IMR-90 (cell line): ENCODE results near the gene TIMM44. TPM values are rescaled to one million over a fixed set of nuclear protein-coding genes. Genes with fewer than 3 reads are reported as not detected.

Experiments used
- ATAC-seq: fragments of 200-7000 bp; cut with Tn5 transposase; 2 replicates; pipeline ENCODE4 v1.9.1; 2020; ENCODE audit warnings: low read depth, mild to moderate bottlenecking, moderate library complexity
- BruUV-seq: library from RNA; stranded (reverse); fragments of 400-500 nt; replicated peaks from 2 replicates; lab custom pipeline; 2021; lab: Mats Ljungman, UMichigan
- CTCF ChIA-PET: fragments of 300-600 bp; formaldehyde crosslinking; extraction: SDS; loops from one replicate; lab custom pipeline; 2021; ENCODE audit warnings: antibody characterized with exemption; lab: Yijun Ruan, JAX
- POLR2A ChIA-PET: fragments of 300-600 bp; sonication (Branson Sonifier 250); formaldehyde crosslinking; loops from one replicate; lab custom pipeline; 2022; ENCODE audit warnings: antibody characterized with exemption; ENCODE audit not compliant: unreplicated experiment; lab: Charles Lee
- DNase-seq: peaks from one replicate; pipeline ENCODE4 v3.0.0; 2013
- H2AFZ ChIP-seq: replicated peaks from 2 replicates; pipeline ENCODE3; 2013; ENCODE audit warnings: low read length, mild to moderate bottlenecking; ENCODE audit not compliant: poor library complexity
- H2AK5ac ChIP-seq: 2 replicates; pipeline ENCODE4 v1.6.1; 2013; ENCODE audit warnings: low read depth, low read length, inconsistent platforms
- H2AK9ac ChIP-seq: replicated peaks from 2 replicates; pipeline ENCODE3; 2013; ENCODE audit warnings: mild to moderate bottlenecking, low read depth, low read length, moderate library complexity; ENCODE audit not compliant: poor library complexity
- H2BK120ac ChIP-seq: 2 replicates; pipeline ENCODE4 v1.6.1; 2013; ENCODE audit warnings: low read depth, low read length, inconsistent platforms
- H2BK15ac ChIP-seq: 3 replicates; pipeline ENCODE4 v1.6.1; 2013; ENCODE audit warnings: low read depth, low read length, inconsistent platforms
- H2BK20ac ChIP-seq: 2 replicates; pipeline ENCODE4 v1.6.1; 2013; ENCODE audit warnings: low read depth, mild to moderate bottlenecking, inconsistent platforms, low read length, moderate library complexity
- H2BK5ac ChIP-seq: 2 replicates; pipeline ENCODE4 v1.6.1; 2013; ENCODE audit warnings: mild to moderate bottlenecking, low read depth, low read length, inconsistent platforms; ENCODE audit not compliant: poor library complexity, severe bottlenecking
- H3K14ac ChIP-seq: replicated peaks from 2 replicates; pipeline ENCODE4 v1.6.1; 2013; ENCODE audit warnings: low read depth, low read length, inconsistent platforms
- H3K18ac ChIP-seq: 2 replicates; pipeline ENCODE4 v1.6.1; 2013; ENCODE audit warnings: low read depth, low read length, control low read depth
- H3K23ac ChIP-seq: 2 replicates; pipeline ENCODE4 v1.6.1; 2013; ENCODE audit warnings: low read depth, low read length, inconsistent platforms
- H3K27ac ChIP-seq: 2 replicates; pipeline ENCODE4 v1.5.1; 2013; ENCODE audit warnings: mild to moderate bottlenecking, control low read depth, low read length; ENCODE audit not compliant: insufficient read depth
- H3K27me3 ChIP-seq: 2 replicates; pipeline ENCODE4 v1.6.1; 2013; ENCODE audit warnings: low read length; ENCODE audit not compliant: control insufficient read depth, insufficient read depth
- H3K36me3 ChIP-seq: 2 replicates; pipeline ENCODE4 v1.6.1; 2013; ENCODE audit warnings: low read length, mixed read lengths; ENCODE audit not compliant: control insufficient read depth, insufficient read depth
- H3K4ac ChIP-seq: 2 replicates; pipeline ENCODE4 v1.6.1; 2013; ENCODE audit warnings: low read depth, low read length, inconsistent platforms
- H3K4me1 ChIP-seq: 2 replicates; pipeline ENCODE4 v1.6.1; 2013; ENCODE audit warnings: low read length, mixed read lengths; ENCODE audit not compliant: control insufficient read depth, insufficient read depth
- H3K4me2 ChIP-seq: 2 replicates; pipeline ENCODE4 v1.6.1; 2013; ENCODE audit warnings: low read depth, mild to moderate bottlenecking, control low read depth, low read length, moderate library complexity
- H3K4me3 ChIP-seq: 2 replicates; pipeline ENCODE4 v1.5.1; 2013; ENCODE audit warnings: low read depth, mild to moderate bottlenecking, control low read depth, low read length, moderate library complexity; ENCODE audit not compliant: insufficient read depth
- H3K56ac ChIP-seq: 2 replicates; pipeline ENCODE4 v1.6.1; 2013; ENCODE audit warnings: low read length, inconsistent platforms; ENCODE audit not compliant: insufficient read depth; ENCODE audit errors: extremely low read depth
- H3K79me1 ChIP-seq, 2 experiments: 2 replicates each; pipeline ENCODE4 v1.6.1; 2013; ENCODE audit warnings: low read length in 2 of 2, inconsistent platforms in 1 of 2, low read depth in 1 of 2
- H3K9ac ChIP-seq: 2 replicates; pipeline ENCODE4 v1.6.1; 2013; ENCODE audit warnings: low read depth, low read length, control low read depth
- H3K9me1 ChIP-seq: 2 replicates; pipeline ENCODE4 v1.6.1; 2013; ENCODE audit warnings: low read length, inconsistent platforms; ENCODE audit not compliant: insufficient read depth
- H3K9me3 ChIP-seq: 2 replicates; pipeline ENCODE4 v1.6.1; 2013; ENCODE audit warnings: low read length; ENCODE audit not compliant: control insufficient read depth, insufficient read depth
- H4K20me1 ChIP-seq: 2 replicates; pipeline ENCODE4 v1.6.1; 2013; ENCODE audit warnings: low read length, inconsistent platforms; ENCODE audit not compliant: insufficient read depth
- H4K5ac ChIP-seq: 2 replicates; pipeline ENCODE4 v1.6.1; 2013; ENCODE audit warnings: mild to moderate bottlenecking, low read depth, low read length, control low read depth
- H4K8ac ChIP-seq, 2 experiments: 2 replicates each; pipeline ENCODE4 v1.6.1; 2013; ENCODE audit warnings: low read depth in 2 of 2, low read length in 2 of 2, control low read depth in 1 of 2, inconsistent platforms in 1 of 2
- H4K91ac ChIP-seq: 2 replicates; pipeline ENCODE4 v1.6.1; 2013; ENCODE audit warnings: low read depth, low read length, inconsistent platforms; ENCODE audit not compliant: insufficient read depth
- POLR2A ChIP-seq: IDR thresholded peaks from 2 replicates; pipeline ENCODE4 v1.6.1; 2012; ENCODE audit warnings: mild to moderate bottlenecking, low read depth, low read length
- WGBS, 2 experiments: methylation state at CpG; one replicate each; pipeline versions ENCODE4 v1.1.5 to v1.1.7; 2013; ENCODE audit warnings: missing lambda C conversion rate in 2 of 2; ENCODE audit not compliant: insufficient read length in 1 of 2; ENCODE audit errors: extremely low coverage in 2 of 2; 5-methylcytosine and 5-hydroxymethylcytosine counted together
- dilution Hi-C: fragments of 300-500 bp; cut with HindIII; formaldehyde crosslinking; loops from one replicate; pipeline ENCODE4 v1.14.3; 2018; ENCODE audit warnings: low sequenced_read_pairs; ENCODE audit not compliant: unreplicated experiment
- in situ Hi-C: fragments of 300-500 bp; cut with MboI; formaldehyde crosslinking; loops from 3 replicates; pipeline ENCODE4 v1.14.3; 2019; ENCODE audit warnings: low sequenced_read_pairs, inconsistent platforms, mixed read lengths
- intact Hi-C: fragments of 100-400 bp; cut with micrococcal nuclease; formaldehyde crosslinking; loops from 2 replicates; pipeline ENCODE4 v1.10.0; 2022
- polyA plus RNA-seq, 3 experiments: library from polyadenylated mRNA; depleted of rRNA; stranded (reverse); fragments of >200 nt; gene quantifications; 2 replicates each; pipeline ENCODE4 v1.2.3, GENCODE V29; 2012; ENCODE audit warnings: low replicate concordance in 1 of 3
- total RNA-seq: library from RNA; depleted of rRNA; stranded (reverse); fragments of >200 nt; gene quantifications from 2 replicates; pipeline ENCODE4 v1.2.3, GENCODE V29; 2012
- TF ChIP-seq, protein P1 (sequence below): fragments of 150-350 bp; IDR thresholded peaks from 2 replicates; pipeline ENCODE4 v1.6.1; 2017; ENCODE audit warnings: mild to moderate bottlenecking, antibody characterized with exemption, low read length, low read depth
- TF ChIP-seq, protein P2 (sequence below): fragments of 150-350 bp; IDR thresholded peaks from 2 replicates; pipeline ENCODE4 v1.6.1; 2016; ENCODE audit warnings: low read depth, mild to moderate bottlenecking, low read length, moderate library complexity, borderline replicate concordance

Gene TIMM44
- total and polyA plus RNA-seq, 2 of the 4 experiments (the other 2 are of a cell fraction): 37.6 to 52.3 TPM

DNA sequence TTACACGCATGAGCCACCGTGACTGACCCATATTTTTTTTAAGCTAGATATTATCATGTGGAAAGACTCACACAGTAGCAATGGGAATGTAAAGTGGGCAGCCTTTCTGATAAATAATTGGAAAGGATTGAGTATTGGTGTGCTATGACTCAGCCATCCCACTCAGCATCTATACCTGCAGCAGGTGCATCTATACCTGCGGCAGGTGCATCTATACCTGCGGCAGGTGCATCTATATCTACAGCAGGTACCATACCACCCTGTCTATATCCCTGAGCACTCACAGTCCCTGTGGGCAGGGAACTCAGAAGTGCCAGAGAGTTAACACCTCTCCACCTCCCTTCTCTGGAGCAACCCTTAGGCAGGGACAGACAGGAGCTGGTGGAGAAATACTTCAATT is 60.4 kb downstream of the TIMM44 start:
- Histone ChIP-seq H3K23ac (no peak overlapping the region), H3K9me3 (no peaks in the 10 kb centered on the region), H3K4ac (no peak overlapping the region), H4K8ac (no peak overlapping the region), H3K4me2 (no peak overlapping the region), H3K4me3 (no peak overlapping the region), H3K9ac (no peak overlapping the region), H4K20me1 (no peaks in the 10 kb centered on the region), H4K5ac (no peak overlapping the region), H2AFZ (no peak overlapping the region), H2BK5ac (no peak overlapping the region), H3K18ac (no peak overlapping the region), H2BK120ac (no peak overlapping the region), H3K4me1 (no peaks in the 10 kb centered on the region), H3K56ac (no peak overlapping the region), H2BK20ac (no peak overlapping the region), H2AK9ac (no peak overlapping the region), H4K91ac (no peak overlapping the region), H3K9me1 (no peaks in the 10 kb centered on the region), H2AK5ac (no peak overlapping the region), H2BK15ac (no peak overlapping the region), H3K27me3 (no peaks in the 10 kb centered on the region), H3K79me1 (no peaks in the 10 kb centered on the region), H3K14ac (no peak overlapping the region), H3K36me3 (no peaks in the 10 kb centered on the region), H3K27ac (no peak overlapping the region)
- WGBS, 2 experiments: no CpG with 5 or more reads among the region's 4 CpGs
- no peak for ATAC-seq
- dilution Hi-C loops: no loop called here
- in situ Hi-C loops: no loop called here
- ChIA-PET CTCF (interaction anchor here (1.5 kb wide), 1 partner anchor 14 kb away, joined by 6 read pairs; no protein-coding TSS in a partner anchor), POLR2A (interaction anchor here (0.7 kb wide), 1 partner anchor 360 kb away, joined by 12 read pairs; no protein-coding TSS in a partner anchor)
- BruUV-seq: no TSS peak
- intact Hi-C loops: no loop called here
- DNase-seq: no peak
- TF ChIP-seq, protein P1, sequence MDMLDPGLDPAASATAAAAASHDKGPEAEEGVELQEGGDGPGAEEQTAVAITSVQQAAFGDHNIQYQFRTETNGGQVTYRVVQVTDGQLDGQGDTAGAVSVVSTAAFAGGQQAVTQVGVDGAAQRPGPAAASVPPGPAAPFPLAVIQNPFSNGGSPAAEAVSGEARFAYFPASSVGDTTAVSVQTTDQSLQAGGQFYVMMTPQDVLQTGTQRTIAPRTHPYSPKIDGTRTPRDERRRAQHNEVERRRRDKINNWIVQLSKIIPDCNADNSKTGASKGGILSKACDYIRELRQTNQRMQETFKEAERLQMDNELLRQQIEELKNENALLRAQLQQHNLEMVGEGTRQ: no peak
- no peak for TF ChIP-seq POLR2A
- TF ChIP-seq, protein P2, sequence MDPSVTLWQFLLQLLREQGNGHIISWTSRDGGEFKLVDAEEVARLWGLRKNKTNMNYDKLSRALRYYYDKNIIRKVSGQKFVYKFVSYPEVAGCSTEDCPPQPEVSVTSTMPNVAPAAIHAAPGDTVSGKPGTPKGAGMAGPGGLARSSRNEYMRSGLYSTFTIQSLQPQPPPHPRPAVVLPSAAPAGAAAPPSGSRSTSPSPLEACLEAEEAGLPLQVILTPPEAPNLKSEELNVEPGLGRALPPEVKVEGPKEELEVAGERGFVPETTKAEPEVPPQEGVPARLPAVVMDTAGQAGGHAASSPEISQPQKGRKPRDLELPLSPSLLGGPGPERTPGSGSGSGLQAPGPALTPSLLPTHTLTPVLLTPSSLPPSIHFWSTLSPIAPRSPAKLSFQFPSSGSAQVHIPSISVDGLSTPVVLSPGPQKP: no peak
